Sigmoid colon (tissue), 4 donors: ENCODE results near the gene IGLL5.
"Not testable (repeated sequence)": the region's sequence is repeated elsewhere in the genome, so short reads cannot be mapped to it uniquely, and the experiment has no call there.

ENCODE experiments used
- CTCF ChIP-seq, 4 experiments: fragments of 450-650 bp in 3 of 4; fragments of 200-600 bp in 1 of 4; IDR thresholded peaks; one replicate each; pipeline ENCODE4 v1.5.1; 2016 to 2019; ENCODE audit warnings: antibody characterized with exemption in 4 of 4, mild to moderate bottlenecking in 3 of 4, moderate library complexity in 2 of 4
- POLR2A ChIP-seq, 2 donors: fragments of 450-650 bp; IDR thresholded peaks; one replicate each; pipeline ENCODE4 v1.6.1; 2016; ENCODE audit warnings: antibody characterized with exemption in 2 of 2, mild to moderate bottlenecking in 2 of 2, moderate library complexity in 2 of 2
- POLR2AphosphoS5 ChIP-seq, 4 donors: sonication (generic); formaldehyde crosslinking; IDR thresholded peaks; one replicate each; pipeline ENCODE4 v1.6.1; 2017; ENCODE audit warnings: antibody characterized with exemption in 4 of 4

- not testable (repeated sequence) for TF ChIP-seq CTCF, POLR2A, POLR2AphosphoS5 (IDR thresholded peaks at IDR 0.05)
Observed at GRCh38 chr22:22903781-22904192, 16.2 kb downstream of the IGLL5 start.
